ENCODE data around the gene IGFLR1. TPM values are rescaled to one million over a fixed set of nuclear protein-coding genes. Genes with fewer than 3 reads are reported as not detected.

IGFLR1 gene
- total and polyA plus RNA-seq, 9 of the 15 experiments (the other 6 are each of a cell fraction or from before 2014, with no cell fraction given): 1.0 to 14.3 (median 4.6) TPM

DNA sequence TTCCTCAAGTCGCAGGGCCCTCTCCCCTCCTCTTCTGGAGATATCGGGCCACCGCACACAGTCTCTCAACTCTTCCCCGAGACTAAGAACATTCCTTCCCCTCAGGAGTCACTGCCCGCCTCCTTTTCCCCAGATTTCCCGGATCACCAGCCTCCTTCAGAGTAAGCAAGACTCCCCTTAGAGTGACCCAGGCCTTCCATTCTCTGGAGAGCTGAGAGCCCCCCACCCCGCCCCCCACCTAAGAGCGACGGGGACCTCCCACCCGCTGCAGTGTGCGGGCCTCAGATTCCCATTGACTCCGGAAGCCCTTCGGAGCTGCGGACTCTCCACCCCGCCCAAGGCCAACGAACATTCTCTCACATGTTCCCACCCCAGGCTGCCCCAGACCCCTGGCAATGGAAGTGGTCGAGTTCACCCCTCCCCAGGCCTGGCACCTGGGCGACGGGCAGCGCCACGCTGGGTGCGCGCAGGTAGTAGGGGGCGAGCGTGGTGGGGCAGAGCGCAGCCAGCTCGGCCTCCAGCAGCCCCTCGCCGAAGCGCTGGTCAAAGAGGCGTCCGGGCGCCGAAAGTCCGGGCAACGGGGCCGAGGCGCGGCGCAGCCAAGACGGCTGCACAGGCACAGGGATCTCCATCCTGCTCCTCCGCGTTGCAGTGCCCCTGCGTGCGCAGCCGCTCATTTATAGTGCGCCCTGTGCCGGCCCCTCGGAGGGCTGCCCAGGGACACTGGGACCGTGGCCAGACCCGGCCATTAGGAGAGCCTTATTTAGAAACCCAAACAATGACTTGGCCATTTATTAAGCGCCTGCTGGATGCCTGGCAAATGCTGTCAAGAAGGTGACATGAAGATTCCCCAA, 14.4 kb upstream of the IGFLR1 start, which contains the start of gene HSPB6:
Gene HSPB6, minus strand, starts transcription at position 653 of the 854 bp plus-strand sequence. Its CDS starts 21 bp downstream, at position 632.
- no peak for FAIRE-seq
- Histone ChIP-seq H3K4me2 (ENCODE audit: insufficient read depth, low read length) (peak within 1 kb of the TSS; percentile 67), H3K9me3 (replicated peaks; ENCODE audit: control insufficient read depth, insufficient read depth, low read depth, low read length) (no peaks in the 10 kb centered on the region; the same call in 1 of the 2 replicates), H3K4me1 (replicated peaks in 1 of 2; ENCODE audit: control insufficient read depth in 2 of 2, insufficient read depth in 2 of 2, low read length in 2 of 2) (peaks cover 13 to 41% of the 10 kb centered on the region in 2 experiments), H2AFZ (ENCODE audit: low read depth, low read length) (peak within 1 kb of the TSS; percentile 56), H3K9me1 (ENCODE audit: control insufficient read depth, insufficient read depth, low read length) (no peaks in the 10 kb centered on the region), H3K27ac (ENCODE audit: extremely low read depth, low read depth, low read length) (peak within 1 kb of the TSS; percentile 83), H4K20me1 (replicated peaks; ENCODE audit: control insufficient read depth, insufficient read depth, low read length) (no peaks in the 10 kb centered on the region; the same call in 1 of the 2 replicates), H3K27me3 (ENCODE audit: control insufficient read depth in 2 of 2, insufficient read depth in 2 of 2, low read length in 2 of 2) (no peaks in the 10 kb centered on the region), H3K79me2 (ENCODE audit: control insufficient read depth, insufficient read depth, low read length) (peaks cover 17% of the 10 kb centered on the region), H3K4me3 (peak within 1 kb of the TSS; percentile 80), H3K9ac (ENCODE audit: insufficient read depth in 1 of 2, low read depth in 2 of 2, low read length in 2 of 2) (peak within 1 kb of the TSS; percentile 73 to 93), H3K36me3 (ENCODE audit: control insufficient read depth, insufficient read depth, low read length) (peaks cover 35% of the 10 kb centered on the region; the same call in 2 of the 3 replicates)
- no TSS peak for BruUV-seq (replicated peaks)
- DNase-seq (ENCODE audit: extremely low read depth in 1 of 4, low spot score in 3 of 4): no peak
- no peak for ATAC-seq
- in situ Hi-C loops (cut with MboI): no loop called here
- WGBS (ENCODE audit: insufficient coverage, low coverage, missing lambda C conversion rate): 89% methylated on average over 31 of the region's 52 CpGs
- ChIA-PET CTCF (ENCODE audit: low intra/inter-chr PET ratio) (no interaction called here), POLR2A (interaction anchor here (0.5 to 2.2 kb wide), 4 partner anchors 9 to 784 kb away, joined by 3 to 12 read pairs (median 4); partner anchors contain the start of gene LIN37)
- intact Hi-C loops (cut with micrococcal nuclease): no loop called here
- TF ChIP-seq SRSF7 (optimal IDR thresholded peaks at IDR 0.05; ENCODE audit: low read depth, low read length) (peak; percentile 21), POLR2G (IDR thresholded peaks at IDR 0.05; ENCODE audit: low read depth, low read length) (peak; percentile 61), RNF2 (IDR thresholded peaks at IDR 0.05) (no peak), KAT7 (CRISPR knock-in tag; IDR thresholded peaks at IDR 0.05; ENCODE audit: borderline replicate concordance) (peak; percentile 39; the same call in 1 of the 2 replicates), ZKSCAN8 (CRISPR knock-in tag; IDR thresholded peaks at IDR 0.05) (peak; percentile 97), CREBBP (IDR thresholded peaks at IDR 0.05; ENCODE audit: low read depth, low read length) (no peak), RBFOX2 (IDR thresholded peaks at IDR 0.05; ENCODE audit: low read depth, low read length) (peak; percentile 52), PHB2 (IDR thresholded peaks at IDR 0.05; ENCODE audit: low read depth) (no peak), HNRNPL (IDR thresholded peaks at IDR 0.05; ENCODE audit: low read depth, low read length) (peak; percentile 92)
- TF ChIP-seq, protein P1, sequence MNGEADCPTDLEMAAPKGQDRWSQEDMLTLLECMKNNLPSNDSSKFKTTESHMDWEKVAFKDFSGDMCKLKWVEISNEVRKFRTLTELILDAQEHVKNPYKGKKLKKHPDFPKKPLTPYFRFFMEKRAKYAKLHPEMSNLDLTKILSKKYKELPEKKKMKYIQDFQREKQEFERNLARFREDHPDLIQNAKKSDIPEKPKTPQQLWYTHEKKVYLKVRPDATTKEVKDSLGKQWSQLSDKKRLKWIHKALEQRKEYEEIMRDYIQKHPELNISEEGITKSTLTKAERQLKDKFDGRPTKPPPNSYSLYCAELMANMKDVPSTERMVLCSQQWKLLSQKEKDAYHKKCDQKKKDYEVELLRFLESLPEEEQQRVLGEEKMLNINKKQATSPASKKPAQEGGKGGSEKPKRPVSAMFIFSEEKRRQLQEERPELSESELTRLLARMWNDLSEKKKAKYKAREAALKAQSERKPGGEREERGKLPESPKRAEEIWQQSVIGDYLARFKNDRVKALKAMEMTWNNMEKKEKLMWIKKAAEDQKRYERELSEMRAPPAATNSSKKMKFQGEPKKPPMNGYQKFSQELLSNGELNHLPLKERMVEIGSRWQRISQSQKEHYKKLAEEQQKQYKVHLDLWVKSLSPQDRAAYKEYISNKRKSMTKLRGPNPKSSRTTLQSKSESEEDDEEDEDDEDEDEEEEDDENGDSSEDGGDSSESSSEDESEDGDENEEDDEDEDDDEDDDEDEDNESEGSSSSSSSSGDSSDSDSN (IDR thresholded peaks at IDR 0.05; ENCODE audit: borderline replicate concordance in 1 of 2, low read depth in 2 of 2, low read length in 2 of 2): no peak
